ELF-1 (cell line): ENCODE data around the gene KCNE1.
A peak's percentile ranks its signal among the peaks of the same experiment; 100 is the strongest.
"Not testable (repeated sequence)": the region's sequence is repeated elsewhere in the genome, so short reads cannot be mapped to it uniquely, and the experiment has no call there.

ENCODE experiments used
- DNase-seq: peaks from one replicate; pipeline ENCODE4 v3.0.0-alpha.2; 2016; ENCODE audit warnings: low read depth, low spot score

The KCNE1 gene

DNA sequence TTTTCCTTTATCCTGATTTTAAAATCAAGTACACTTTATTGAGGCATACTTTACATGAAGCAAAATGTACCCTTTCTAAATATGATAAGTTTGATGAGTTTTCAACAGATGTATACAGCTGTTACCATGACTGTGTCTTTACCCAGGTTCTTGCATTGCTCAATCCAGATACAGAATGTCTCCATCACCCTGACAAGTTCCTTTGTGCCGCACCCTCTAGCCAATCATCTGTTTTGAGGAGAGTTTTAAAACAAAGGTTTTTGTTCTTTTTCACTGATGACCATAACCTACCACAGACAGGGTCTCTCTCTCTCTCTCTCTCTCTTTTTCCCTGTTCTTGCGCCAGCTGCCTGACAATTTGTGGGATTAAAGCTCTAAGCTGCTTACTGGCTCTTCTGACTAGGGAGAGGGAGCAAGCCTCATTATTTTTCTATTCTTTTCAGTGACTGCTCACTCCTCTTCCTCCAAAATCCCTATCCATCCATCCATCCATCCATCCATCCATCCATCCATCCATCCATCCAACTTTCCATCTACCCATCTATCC, 1.2 kb upstream of the KCNE1 start:
- DNase-seq: no peak

DNA sequence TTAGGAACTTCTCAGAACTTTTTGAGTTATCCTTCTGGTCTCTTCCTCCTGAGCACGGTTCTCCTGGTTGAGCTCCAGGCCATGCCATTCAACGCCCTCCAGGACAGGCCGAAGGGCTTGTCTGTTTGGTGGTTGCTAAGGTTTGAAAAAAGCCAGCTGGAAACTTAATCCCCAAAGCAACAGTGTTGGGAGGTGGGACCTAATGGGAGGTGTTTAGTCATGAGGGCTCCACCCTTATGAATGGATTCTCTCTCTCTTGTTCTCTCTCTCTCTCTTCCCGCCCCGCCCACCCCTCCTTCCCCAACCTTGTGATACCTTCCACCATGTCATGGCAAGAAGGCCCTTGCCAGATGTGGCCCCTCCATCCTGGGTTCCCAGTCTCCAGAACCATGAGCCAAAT, 829 bp downstream of the KCNE1 start:
- DNase-seq: no peak

DNA sequence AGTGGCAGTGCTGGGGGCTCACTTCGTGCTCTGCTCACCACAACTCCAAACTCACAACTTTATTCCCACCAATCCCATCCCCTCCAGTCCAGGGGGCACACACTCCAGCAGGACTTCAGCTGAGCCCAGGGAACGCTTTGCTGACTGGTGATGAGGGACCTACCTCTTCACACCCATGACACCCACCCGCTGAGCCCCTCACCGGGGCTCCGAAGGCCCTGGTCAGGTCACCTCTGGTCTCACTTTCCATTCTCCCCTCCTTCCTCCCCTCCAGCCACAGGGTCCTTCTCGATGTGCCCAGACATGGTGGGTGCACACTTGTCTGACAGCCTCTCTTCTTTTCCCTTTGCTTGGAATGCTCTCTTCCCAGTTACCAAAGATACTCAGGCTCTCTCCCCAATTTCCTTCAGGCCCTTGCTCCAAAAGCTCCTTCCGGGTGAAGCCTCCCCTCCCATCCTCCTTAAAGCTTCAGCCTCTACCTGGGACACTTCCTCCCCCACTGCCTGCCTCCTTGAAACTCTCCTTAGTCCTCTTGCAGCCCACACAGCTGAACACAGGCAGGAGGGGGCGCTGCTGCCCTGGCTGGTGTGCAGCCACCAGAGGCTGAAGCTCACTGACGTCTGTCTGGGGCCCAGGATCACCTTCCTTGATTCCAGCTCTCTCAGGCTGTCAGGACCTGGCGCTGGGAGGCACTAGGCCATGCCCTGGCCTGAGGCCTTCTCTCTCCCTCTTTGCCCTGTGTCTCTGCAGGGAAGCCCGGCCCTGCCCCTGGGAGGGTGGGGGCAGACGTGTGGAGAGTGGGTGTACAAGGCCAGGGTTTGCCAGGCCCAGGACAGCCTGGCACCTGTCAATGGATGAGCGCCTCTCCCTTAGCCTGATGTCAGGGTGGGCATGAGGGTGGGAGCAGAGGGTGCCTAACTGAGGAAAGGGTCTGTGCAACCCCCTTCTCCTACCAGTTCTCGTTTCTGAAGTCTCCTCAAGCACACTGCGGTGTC, 1.6 kb downstream of the KCNE1 start:
- DNase-seq: peak; percentile 86

DNA sequence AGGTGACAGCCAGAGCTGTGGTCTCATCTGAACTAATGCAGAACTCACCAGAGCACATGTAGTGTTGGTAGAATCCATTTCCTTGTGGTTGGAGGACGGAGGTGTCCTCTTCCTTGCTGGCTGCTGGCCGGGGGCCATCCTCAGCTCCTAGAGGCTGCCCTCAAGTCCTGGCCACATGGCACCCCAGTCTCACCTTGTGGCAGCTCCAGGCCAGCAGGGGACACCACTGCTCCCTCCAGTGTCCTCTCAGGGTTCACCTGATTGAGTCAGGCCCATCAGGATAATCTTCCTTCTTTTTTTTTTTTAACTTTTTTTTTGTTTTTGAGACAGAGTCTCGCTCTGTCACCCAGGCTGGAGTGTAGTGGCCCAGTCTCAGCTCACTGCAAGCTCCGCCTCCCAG, 2.9 kb downstream of the KCNE1 start:
- no peak for DNase-seq

DNA sequence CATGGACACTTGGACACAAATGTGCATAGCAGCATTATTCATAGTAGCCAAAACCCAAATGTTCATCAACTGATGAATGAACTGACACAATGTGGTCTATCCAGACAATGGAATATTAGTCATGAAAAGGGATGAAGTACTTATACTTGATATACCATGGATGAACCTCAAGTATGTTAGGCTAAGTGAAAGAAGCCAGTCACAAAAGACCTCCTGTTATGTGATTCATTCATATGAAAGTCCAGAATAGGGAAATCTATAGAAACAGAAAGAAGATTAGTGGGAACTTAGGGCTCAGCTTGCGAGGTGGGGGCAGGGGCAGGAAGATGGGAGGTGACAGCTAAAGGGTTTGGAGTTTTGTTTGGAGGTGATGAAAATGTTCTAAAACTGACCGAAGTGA, 7.4 kb downstream of the KCNE1 start:
- DNase-seq: no peak

DNA sequence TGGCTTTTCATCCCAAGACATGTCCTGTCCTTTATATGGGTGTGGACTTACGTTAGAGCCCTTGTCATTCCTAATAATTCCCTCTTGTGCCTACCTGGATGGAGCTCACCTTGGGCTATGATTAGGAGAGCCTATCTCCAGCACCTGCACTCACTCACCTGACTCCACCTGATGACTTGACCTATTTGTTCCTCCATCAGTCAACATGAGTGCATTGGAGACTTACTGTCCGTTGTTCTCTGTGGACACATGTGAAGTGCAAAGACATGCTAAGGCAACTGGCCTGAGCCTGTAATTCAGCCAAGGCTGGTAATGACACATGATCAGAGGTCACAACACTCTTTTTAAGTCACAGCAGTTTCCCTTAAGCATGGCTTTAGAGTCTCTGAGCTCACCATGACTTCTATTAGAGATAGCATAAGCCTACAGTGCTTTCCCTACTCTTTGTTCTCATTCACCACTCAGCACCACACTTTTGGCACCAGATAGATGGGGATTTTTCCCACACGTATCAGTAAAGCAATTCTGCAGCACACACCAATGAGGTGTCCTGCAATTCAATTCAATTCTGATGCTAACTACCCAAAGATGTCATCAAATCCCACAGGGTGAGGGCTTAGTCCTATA, 9.4 kb downstream of the KCNE1 start:
- no peak for DNase-seq

DNA sequence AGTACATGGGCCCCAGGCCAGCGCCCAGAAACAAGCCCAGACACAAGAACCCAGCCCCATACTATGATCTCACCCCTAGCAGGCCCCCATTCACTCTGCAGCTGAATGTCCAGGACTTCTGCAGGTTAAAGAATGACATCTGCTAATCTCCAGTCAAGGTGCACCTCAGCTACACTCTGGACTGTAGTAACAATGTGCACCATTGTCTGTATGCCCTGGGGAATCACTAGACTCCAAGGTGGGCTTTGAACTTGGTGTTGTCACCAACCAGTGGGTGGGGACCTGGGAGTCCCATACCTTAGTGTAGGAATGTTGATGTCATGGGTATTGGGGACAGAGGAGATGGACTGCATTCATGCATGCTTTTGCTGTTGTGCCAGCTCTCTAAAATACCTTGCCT, 10.3 kb downstream of the KCNE1 start:
- DNase-seq: no peak

DNA sequence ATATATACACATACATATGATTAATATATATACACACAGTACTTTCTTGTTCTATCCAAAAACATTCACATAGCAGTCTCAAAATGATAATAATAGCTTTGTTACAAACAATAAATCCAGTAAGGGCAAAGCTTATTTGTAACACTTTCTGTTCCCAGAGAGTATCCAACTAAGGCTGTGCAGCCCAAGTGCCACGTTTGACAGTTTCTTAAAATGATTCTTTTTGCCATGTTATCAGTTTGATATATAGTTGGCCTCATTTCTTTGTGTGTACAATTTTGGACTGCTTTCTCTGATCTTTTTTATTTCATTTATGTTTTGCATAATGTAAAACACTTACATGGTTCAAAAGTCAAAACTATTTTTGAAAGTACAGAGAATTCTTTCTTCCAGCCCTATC, 11.8 kb downstream of the KCNE1 start:
- DNase-seq: no peak

DNA sequence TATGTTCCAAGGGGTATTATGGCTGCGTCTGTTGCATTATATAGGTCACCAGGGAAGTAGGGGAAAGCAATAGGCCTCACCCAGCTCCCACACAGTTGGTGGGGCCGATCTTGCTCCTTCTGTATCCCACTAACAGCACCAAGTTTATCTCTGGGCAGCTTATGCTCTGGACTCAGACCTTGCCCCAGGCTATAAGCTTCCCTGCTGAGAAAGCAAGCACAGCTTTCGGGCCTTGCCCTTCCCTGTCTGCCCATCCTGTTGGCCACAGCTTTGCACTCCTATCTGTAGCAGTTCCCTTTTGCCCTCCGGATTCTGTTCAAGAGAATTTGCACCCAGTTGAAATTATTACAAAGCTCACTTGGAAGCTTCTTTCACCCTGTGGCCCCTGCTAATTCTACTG, 12.9 kb downstream of the KCNE1 start:
- peak; percentile 38 for DNase-seq

DNA sequence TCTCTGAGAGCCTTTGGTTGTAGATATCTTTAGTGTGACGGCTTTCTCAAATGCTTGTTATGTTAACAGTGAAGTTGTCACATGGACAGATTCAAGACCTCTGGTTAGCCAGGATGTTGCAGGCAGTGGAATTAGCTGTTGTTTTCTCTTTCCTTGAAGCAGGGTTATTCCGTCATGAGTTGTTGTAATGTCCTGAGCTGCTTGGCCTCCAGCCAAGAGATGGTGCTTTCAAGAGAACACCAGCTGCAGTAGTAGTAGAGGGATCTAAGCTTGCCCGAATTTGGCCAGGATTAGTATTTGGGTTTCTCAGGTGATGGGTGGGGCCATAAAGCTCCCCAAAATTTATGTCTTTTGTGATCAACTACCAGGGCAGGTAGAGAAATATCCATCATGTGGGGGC, 13.4 kb downstream of the KCNE1 start:
- no peak for DNase-seq

DNA sequence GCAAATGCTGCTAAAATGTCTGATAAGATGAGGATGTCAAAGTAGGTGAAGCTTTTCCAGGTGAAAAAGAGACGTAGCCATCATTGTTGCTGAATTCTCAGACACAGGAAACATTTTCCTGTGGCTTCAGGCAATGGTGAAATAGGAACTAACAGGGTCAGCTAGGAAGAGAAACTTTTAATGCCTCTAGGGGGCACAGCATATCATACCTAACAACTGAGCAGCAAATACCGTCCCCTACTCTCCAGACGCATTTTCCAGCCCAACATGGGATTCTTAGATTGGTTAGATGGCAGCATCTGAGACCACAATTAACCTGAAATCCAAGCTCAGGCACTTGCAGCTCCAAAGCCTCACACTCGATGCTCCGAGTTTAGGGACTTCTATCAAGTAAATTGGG, 28.2 kb downstream of the KCNE1 start:
- DNase-seq: not testable (repeated sequence)

DNA sequence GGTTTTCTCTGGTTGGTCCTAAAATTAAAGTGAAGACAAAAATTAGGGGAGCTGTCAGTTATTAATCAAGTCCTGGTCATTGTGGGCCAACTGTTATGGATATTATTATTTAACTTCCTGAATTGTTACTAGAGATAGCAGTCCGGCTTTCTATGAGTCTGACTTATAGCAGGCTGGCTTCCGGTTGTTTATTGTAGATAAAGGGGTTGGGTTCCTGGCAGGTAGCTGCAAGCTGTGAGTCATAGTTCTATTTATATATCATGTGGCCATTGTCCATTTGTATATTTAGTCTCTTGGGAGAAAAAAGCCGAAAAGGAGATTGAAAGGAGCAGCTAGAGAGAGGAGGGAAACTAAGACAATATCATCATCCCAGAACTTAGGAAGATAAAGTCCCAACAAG, 28.6 kb downstream of the KCNE1 start:
- not testable (repeated sequence) for DNase-seq

DNA sequence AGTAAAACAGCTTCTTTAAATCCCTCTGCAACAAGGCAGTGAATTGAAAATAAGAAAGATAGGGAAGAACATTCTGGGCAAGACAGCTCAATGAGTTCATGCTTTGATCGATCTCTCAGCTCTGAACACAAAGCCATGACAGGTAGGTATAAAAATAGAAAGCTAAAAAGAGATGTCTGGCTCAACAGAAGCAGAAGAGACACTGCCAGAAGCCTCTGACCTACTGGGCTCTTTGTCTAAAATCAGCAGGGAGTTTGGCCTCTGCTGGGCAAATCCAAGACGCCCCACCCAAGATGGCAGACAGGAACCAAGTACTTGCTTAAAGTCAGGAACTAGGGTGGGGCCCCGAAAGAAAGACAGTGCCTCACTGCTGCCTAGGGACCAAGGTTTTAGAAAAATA, 44.7 kb downstream of the KCNE1 start:
- DNase-seq: not testable (repeated sequence)

DNA sequence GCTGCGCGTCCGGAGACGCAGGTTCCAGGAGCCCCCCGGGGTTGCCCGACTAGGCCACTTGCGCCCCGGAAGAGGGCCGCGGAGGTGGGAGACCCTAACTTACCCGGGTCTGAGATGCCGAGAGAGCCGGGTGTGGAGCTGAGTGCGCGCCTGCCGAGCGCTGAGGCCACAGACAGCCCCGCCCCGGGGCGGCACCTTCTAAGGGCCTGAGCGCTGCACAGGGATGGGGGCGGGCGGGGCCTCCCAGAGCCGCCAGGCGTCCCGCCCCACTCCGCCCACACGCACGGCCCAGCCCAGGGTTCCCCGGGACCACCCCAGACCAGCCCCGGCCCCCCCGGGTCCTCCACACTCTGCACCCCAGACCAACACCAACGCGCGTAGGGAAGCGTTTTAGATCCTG, 52.6 kb downstream of the KCNE1 start:
- DNase-seq: not testable (repeated sequence)

DNA sequence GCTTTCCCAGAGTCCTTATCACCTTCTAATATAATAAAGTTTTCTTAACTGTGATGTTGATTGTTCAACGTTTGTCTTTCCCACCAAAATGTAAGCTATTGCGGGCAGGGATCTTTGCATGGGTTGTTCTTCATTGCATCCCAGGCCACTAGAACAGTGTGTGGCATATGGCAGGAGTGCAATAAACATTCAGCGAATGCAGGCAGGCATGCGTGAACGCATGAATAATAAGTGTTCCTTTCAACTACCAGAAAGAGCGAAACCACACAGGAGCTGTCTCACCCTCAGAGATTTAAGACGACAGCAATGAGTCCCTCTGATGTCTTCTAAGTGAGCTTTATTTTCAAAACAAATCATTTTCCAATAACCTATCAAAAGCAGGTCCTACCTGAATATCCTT, 53.7 kb downstream of the KCNE1 start:
- not testable (repeated sequence) for DNase-seq

DNA sequence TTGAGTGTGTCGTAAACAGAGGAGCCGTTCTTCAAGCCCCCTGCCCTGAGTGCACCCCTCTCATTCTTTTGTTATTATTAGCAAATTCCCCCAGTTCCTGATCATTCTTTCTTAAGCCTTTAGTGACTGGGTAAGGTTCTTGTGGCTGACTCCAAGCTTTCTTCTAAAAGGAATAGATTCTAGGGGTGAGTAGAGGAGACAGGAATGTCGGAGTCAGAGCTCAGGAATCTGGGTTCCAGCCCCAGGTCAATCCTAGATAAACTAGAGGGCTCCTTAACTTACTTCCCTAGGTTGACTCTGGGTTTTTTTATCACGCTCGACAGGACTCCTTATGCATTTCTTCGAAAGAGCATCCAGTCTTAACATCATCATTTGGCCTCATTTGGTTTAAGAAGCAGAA, 55.8 kb downstream of the KCNE1 start:
- not testable (repeated sequence) for DNase-seq

DNA sequence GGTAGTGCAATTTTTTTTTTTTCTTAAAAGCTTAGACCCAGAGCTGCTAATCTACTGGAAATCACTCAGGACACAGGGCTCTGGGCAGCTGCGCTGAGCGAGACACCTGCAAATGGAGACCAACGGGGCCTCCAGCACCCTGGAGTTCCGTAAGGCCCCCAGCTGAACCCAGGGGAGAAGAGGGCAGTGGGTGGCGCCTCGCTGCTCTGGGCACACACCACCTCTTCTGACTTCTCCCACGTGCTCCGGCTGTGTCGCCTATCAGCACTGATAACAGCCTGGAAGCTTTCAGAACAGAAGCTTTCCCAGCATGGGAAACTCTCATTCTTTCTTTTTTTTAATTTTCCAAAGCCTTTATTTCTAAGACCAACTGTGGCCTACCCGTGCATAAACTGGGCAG, 56.4 kb downstream of the KCNE1 start:
- DNase-seq: not testable (repeated sequence)

DNA sequence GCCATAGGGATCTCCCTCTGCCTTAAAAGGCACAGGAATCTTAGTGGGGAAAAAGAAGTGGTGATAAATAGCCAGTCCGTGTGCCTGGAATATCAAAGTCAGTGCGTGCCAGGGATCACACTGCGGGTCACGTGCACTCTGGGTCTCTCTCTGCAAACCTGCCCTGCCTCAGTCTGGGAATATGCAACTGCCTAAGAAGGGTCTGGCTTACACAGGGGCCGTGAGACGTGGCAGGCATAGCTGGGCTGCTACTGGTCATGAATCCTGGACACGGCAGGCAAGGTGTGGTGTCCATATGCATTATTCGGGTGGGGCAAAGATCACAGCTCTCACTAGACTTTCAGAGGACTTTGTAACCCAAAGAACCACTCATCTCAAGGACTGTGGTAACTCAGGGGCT, 65.0 kb downstream of the KCNE1 start:
- not testable (repeated sequence) for DNase-seq

DNA sequence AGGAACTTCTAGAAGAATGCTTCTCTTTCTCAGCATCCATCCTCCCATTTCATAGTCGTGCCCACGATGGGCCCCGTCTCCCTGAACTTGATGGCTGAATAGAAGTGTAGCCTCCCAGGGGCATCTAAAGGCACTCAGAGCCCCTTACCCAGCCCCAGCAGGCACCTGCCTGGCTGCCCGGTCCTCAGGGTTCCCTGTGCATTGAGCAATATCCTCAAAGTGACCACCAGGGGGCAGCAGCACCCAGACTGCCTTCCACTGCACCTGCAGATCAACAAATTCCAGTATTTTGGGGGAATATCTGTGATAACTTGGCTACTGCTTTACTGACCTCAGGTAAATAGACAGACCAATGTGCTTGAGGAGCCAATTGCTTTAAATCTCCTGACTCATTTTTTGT, 68.5 kb downstream of the KCNE1 start:
- DNase-seq: not testable (repeated sequence)

DNA sequence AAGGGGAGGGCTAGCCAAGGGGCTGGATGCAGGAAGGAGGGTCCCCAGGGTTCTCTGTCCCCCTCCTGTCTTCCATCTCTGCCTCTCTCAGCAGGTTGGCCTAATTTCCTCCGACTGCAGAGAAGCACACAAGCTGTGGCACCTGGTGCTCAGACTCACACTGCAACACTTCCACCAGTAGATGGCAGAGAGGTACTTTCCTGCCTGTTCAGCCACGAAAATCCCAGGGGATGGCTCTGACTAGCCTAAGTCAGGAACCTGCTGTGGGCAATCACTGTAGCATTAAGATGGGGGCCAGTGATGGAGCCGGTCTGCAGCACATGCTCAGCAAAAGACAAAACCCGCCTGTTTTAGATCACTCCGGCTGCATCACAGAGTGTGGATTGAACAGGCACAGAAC, 82.3 kb downstream of the KCNE1 start:
- not testable (repeated sequence) for DNase-seq

DNA sequence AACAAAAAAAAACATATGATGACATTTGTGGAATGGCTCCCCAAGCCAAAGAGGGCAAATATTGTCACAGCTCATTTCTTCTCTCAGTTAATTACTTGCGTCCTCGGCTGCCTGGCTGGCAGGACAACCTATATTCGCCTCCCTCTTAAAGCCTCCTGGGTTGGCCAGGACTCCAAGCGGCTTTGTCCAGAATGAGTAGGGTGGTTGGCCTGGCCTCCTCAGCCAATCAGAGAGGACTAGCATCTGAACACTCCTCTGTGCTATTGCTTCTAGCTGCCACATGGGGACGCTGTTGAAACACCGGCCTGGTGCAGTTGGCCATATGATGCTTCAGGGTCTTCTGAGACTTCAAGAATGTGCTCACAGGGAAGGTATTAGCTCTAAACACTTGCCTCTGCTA, 83.6 kb downstream of the KCNE1 start:
- not testable (repeated sequence) for DNase-seq

DNA sequence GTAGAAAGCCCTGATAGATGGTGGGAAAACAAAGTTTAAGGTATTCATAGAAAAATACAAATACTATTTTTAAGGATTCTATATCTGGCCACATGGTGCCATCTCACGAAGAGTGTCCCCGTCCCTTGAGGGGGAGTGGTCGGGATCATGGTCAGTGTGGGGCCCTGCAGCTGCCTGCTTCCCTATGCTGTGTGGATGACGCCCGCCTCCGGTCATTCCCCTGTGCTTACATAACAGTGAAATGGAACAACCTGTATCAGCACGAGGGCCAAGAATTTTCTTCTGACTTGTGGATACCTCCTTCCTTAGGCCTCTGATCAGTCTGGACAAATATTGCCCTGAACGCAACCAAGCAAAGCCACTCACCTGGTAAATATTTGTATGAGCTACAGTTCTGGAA, 84.7 kb downstream of the KCNE1 start:
- not testable (repeated sequence) for DNase-seq

DNA sequence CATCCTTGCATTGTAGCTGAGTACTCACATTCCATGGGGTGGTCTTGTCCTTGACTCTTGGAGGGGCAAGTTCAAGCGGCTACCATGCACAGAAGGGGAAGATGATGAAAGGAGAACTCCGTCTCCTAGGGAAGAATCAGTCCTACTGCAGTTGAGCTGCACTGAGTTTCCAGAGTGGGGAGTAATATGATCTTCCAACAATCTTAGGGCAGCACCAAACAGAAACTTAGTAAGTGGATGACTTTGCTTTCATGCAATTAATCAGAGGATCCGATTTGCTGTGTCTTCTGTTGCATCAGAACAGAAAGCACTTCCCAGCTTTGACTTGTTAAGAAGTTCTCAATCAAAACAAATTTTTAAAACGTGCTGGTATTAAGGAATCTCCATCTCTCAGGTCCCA, 88.2 kb downstream of the KCNE1 start, which contains the start of gene SMIM34:
TSS of gene SMIM34 (minus strand) at position 147 of the 400 bp plus-strand sequence. CDS start at position 35, 112 bp downstream.
- DNase-seq: not testable (repeated sequence)
